OCI-LY1 (cell line): Measurements from ENCODE around the gene FAM184A.

Experiments used
- EZH2 ChIP-seq: fragments of 200-600 bp; sonication (generic), shearing (Covaris generic); IDR thresholded peaks from 2 replicates; pipeline ENCODE4 v1.8.0; 2017; ENCODE audit warnings: borderline replicate concordance, mixed run types, mild to moderate bottlenecking, antibody characterized with exemption, low read length, moderate library complexity, mixed read lengths
- TF ChIP-seq, protein P1 (sequence below): fragments of 200-600 bp; sonication (generic), shearing (Covaris generic); IDR thresholded peaks from 2 replicates; pipeline ENCODE4 v1.5.1; 2017; ENCODE audit warnings: mild to moderate bottlenecking, antibody characterized with exemption, low read length, moderate library complexity, mixed read lengths

DNA sequence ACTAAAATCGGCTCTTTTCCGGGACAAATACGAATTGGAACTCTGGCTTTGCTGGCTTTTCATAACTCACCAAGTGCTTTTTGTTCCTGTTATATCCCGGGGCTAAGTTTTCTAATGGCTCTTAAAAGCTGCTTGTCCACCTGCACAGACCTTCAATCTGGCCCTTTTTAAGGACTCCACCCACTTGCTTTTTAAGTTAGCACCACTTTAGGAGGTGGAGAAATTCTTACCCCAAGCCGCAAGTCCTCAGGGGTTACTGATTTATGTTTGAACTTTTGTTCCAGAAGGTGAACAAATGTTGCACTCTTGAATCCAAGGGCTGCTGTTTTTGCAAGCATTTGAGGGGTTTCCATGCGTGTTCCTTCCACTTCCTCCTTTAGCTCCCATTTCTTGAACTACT, 37.8 kb downstream of the FAM184A start:
- TF ChIP-seq EZH2: no peak
- TF ChIP-seq, protein P1, sequence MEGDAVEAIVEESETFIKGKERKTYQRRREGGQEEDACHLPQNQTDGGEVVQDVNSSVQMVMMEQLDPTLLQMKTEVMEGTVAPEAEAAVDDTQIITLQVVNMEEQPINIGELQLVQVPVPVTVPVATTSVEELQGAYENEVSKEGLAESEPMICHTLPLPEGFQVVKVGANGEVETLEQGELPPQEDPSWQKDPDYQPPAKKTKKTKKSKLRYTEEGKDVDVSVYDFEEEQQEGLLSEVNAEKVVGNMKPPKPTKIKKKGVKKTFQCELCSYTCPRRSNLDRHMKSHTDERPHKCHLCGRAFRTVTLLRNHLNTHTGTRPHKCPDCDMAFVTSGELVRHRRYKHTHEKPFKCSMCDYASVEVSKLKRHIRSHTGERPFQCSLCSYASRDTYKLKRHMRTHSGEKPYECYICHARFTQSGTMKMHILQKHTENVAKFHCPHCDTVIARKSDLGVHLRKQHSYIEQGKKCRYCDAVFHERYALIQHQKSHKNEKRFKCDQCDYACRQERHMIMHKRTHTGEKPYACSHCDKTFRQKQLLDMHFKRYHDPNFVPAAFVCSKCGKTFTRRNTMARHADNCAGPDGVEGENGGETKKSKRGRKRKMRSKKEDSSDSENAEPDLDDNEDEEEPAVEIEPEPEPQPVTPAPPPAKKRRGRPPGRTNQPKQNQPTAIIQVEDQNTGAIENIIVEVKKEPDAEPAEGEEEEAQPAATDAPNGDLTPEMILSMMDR: no peak
